Ishikawa (cell line): ENCODE measurements around the gene KRT1.

Experiments used
- CEBPB ChIP-seq: IDR thresholded peaks from 2 replicates; pipeline ENCODE4 v1.6.1; 2012
- CREB1 ChIP-seq: IDR thresholded peaks from 2 replicates; pipeline ENCODE4 v1.6.1; 2012; ENCODE audit warnings: low read depth
- EGR1 ChIP-seq: IDR thresholded peaks from 2 replicates; pipeline ENCODE4 v1.6.1; 2012
- EP300 ChIP-seq: IDR thresholded peaks from 2 replicates; pipeline ENCODE4 v1.6.1; 2012; ENCODE audit warnings: borderline replicate concordance
- FOXM1 ChIP-seq: IDR thresholded peaks from 2 replicates; pipeline ENCODE4 v1.6.1; 2012; ENCODE audit warnings: low read depth, borderline replicate concordance
- NFIC ChIP-seq: IDR thresholded peaks from 2 replicates; pipeline ENCODE4 v1.6.1; 2012
- RAD21 ChIP-seq: IDR thresholded peaks from 2 replicates; pipeline ENCODE4 v1.6.1; 2012; ENCODE audit warnings: low read depth
- TAF1 ChIP-seq: IDR thresholded peaks from 2 replicates; pipeline ENCODE4 v1.6.1; 2012; ENCODE audit warnings: low read depth, mild to moderate bottlenecking
- TCF12 ChIP-seq: IDR thresholded peaks from 2 replicates; pipeline ENCODE4 v1.6.1; 2012; ENCODE audit warnings: low read depth
- TEAD4 ChIP-seq: IDR thresholded peaks from 2 replicates; pipeline ENCODE4 v1.6.1; 2012
- YY1 ChIP-seq: IDR thresholded peaks from 2 replicates; pipeline ENCODE4 v1.6.1; 2012; ENCODE audit warnings: low read depth
- ZBTB7A ChIP-seq: IDR thresholded peaks from 2 replicates; pipeline ENCODE4 v1.6.1; 2012; ENCODE audit warnings: low read depth
- TF ChIP-seq, protein P1 (sequence below): IDR thresholded peaks from 2 replicates; pipeline ENCODE4 v1.6.1; 2012
- TF ChIP-seq, protein P2 (sequence below): IDR thresholded peaks from 2 replicates; pipeline ENCODE4 v1.6.1; 2012
- TF ChIP-seq, protein P3 (sequence below): IDR thresholded peaks from 2 replicates; pipeline ENCODE4 v1.6.1; 2012; ENCODE audit warnings: low read depth, mild to moderate bottlenecking

Gene KRT1

DNA sequence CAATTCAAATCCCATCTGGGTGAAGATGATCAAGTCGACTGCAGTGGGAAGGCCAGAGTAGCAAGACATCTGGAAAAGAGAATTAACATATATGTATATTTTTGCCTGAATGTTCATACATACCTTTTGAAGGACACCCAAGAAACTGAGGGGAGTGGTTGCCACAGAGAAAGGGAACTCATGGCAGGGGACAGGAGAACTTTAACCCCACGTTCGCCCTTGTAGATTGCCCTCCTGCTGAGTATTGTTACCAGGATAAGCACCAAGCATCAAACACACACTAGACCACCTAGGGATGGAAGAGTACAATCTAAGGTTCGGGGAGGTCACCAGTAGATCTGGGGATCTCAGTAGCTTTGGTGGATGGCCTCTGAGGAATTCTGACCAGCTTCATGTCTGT, 9.7 kb downstream of the KRT1 start:
- no peak for TF ChIP-seq CREB1
- TF ChIP-seq, protein P1, sequence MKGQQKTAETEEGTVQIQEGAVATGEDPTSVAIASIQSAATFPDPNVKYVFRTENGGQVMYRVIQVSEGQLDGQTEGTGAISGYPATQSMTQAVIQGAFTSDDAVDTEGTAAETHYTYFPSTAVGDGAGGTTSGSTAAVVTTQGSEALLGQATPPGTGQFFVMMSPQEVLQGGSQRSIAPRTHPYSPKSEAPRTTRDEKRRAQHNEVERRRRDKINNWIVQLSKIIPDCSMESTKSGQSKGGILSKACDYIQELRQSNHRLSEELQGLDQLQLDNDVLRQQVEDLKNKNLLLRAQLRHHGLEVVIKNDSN = no peak
- no peak for TF ChIP-seq EGR1
- TF ChIP-seq RAD21 = no peak
- TF ChIP-seq, protein P2, sequence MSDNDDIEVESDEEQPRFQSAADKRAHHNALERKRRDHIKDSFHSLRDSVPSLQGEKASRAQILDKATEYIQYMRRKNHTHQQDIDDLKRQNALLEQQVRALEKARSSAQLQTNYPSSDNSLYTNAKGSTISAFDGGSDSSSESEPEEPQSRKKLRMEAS = no peak
- no peak for TF ChIP-seq YY1
- no peak for TF ChIP-seq EP300
- TF ChIP-seq, protein P3, sequence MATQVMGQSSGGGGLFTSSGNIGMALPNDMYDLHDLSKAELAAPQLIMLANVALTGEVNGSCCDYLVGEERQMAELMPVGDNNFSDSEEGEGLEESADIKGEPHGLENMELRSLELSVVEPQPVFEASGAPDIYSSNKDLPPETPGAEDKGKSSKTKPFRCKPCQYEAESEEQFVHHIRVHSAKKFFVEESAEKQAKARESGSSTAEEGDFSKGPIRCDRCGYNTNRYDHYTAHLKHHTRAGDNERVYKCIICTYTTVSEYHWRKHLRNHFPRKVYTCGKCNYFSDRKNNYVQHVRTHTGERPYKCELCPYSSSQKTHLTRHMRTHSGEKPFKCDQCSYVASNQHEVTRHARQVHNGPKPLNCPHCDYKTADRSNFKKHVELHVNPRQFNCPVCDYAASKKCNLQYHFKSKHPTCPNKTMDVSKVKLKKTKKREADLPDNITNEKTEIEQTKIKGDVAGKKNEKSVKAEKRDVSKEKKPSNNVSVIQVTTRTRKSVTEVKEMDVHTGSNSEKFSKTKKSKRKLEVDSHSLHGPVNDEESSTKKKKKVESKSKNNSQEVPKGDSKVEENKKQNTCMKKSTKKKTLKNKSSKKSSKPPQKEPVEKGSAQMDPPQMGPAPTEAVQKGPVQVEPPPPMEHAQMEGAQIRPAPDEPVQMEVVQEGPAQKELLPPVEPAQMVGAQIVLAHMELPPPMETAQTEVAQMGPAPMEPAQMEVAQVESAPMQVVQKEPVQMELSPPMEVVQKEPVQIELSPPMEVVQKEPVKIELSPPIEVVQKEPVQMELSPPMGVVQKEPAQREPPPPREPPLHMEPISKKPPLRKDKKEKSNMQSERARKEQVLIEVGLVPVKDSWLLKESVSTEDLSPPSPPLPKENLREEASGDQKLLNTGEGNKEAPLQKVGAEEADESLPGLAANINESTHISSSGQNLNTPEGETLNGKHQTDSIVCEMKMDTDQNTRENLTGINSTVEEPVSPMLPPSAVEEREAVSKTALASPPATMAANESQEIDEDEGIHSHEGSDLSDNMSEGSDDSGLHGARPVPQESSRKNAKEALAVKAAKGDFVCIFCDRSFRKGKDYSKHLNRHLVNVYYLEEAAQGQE = no peak
- no peak for TF ChIP-seq TEAD4
- no peak for TF ChIP-seq ZBTB7A
- TF ChIP-seq TCF12 = no peak
- TF ChIP-seq CEBPB = no peak
- TF ChIP-seq TAF1 = no peak
- no peak for TF ChIP-seq FOXM1
- no peak for TF ChIP-seq NFIC

DNA sequence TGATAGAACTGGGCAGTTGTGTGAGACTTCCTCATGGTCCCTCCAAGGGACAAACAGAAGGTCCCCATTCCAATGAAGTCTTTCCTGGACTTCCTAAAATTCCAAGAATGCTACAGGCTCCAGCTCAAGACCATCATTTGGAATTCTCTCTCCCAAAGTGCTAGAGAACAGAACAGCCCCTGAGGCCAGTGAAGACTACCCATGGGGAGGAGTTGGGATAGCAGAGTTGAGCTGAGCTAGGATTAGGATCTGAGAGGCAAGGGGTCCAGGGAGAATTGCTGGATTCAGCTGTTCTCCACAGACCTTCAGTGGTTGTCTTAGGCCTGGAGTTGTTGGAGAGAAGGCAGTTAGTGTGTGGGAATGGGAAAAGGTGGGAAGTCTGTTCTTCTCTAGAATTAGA, 10.8 kb downstream of the KRT1 start:
- TF ChIP-seq TAF1 (no peak), NFIC (no peak), EP300 (no peak), RAD21 (no peak), FOXM1 (no peak), EGR1 (no peak), ZBTB7A (no peak), CEBPB (no peak), TEAD4 (no peak), YY1 (no peak), CREB1 (no peak), TCF12 (no peak)
- TF ChIP-seq, protein P1 = no peak
- TF ChIP-seq, protein P3 = no peak
- TF ChIP-seq, protein P2 = no peak

DNA sequence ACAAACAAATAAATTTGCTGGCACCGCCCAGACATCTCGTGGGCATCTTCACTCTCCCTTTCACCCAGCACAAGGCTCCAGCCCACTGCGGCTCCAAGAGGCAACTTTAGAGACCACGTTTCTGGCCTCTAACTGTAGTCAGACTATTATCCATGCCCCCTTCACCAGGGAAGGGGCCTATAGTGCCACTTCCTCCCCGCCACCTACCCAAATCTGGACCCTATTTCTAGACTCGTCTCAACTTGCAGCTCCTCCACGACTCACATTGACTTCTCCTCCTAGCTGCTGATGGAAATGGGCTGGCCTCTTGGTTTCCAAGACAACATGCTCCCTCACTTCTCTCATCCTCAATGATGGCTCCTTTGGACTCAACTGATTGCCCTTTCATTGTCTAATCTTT, 12.3 kb downstream of the KRT1 start:
- no peak for TF ChIP-seq ZBTB7A
- no peak for TF ChIP-seq TEAD4
- TF ChIP-seq YY1 = no peak
- no peak for TF ChIP-seq RAD21
- no peak for TF ChIP-seq FOXM1
- TF ChIP-seq EP300 = no peak
- TF ChIP-seq, protein P2 = no peak
- TF ChIP-seq TCF12 = no peak
- TF ChIP-seq, protein P1 = no peak
- TF ChIP-seq, protein P3 = no peak
- TF ChIP-seq CEBPB = no peak
- no peak for TF ChIP-seq NFIC
- TF ChIP-seq CREB1 = no peak
- TF ChIP-seq EGR1 = no peak
- TF ChIP-seq TAF1 = no peak
